Measurements from ENCODE around the gene MED7. TPM values are rescaled to one million over a fixed set of nuclear protein-coding genes. Genes with fewer than 3 reads are reported as not detected.
A peak's percentile ranks its signal among the peaks of the same experiment; 100 is the strongest.

The MED7 gene
- total RNA-seq, 1 donor from 2014 or later = 10.2 TPM

- no peak for DNase-seq
- intact Hi-C loops (cut with micrococcal nuclease) = no loop called here
- ATAC-seq = no peak
Observed at GRCh38 chr5:157165668-157166067, 23.0 kb upstream of the MED7 start.

- DNase-seq (no peak), ATAC-seq (no peak)
- intact Hi-C loops (cut with micrococcal nuclease) = no loop called here
Observed at GRCh38 chr5:157165261-157165660, 22.6 kb upstream of the MED7 start.

GRCh38 chr5:157164521-157164920, 21.9 kb upstream of the MED7 start:
- intact Hi-C loops (cut with micrococcal nuclease) = no loop called here
- no peak for ATAC-seq

GRCh38 chr5:157162919-157163510, 20.4 kb upstream of the MED7 start:
- no peak for ATAC-seq

More at GRCh38 chr5:157164521-157164920, 21.9 kb upstream of the MED7 start:
- DNase-seq = no peak

DNA sequence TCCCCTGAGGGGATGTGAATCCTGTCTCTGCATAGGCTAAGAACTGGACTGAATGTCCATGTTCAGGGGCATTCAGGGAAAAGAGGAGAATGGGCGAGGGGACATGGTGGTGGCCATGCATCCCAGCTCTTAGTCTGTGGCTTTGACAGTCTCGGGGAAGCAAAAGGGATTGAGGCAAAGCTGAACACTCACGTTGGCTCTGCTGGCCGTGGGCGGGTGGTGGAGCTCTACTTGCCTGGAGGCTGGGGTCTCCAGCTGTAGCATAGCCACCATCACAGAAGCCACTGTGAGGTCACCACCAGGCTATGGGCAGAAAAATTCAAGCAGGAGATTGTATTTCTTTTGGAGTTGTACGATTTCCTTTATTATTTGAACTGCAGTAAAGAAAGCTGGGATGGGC, 19.3 kb upstream of the MED7 start:
- no peak for ATAC-seq
- no peak for DNase-seq
- intact Hi-C loops (cut with micrococcal nuclease) = no loop called here

More at GRCh38 chr5:157162919-157163510, 20.4 kb upstream of the MED7 start:
- intact Hi-C loops (cut with micrococcal nuclease) = no loop called here
- DNase-seq = no peak

DNA sequence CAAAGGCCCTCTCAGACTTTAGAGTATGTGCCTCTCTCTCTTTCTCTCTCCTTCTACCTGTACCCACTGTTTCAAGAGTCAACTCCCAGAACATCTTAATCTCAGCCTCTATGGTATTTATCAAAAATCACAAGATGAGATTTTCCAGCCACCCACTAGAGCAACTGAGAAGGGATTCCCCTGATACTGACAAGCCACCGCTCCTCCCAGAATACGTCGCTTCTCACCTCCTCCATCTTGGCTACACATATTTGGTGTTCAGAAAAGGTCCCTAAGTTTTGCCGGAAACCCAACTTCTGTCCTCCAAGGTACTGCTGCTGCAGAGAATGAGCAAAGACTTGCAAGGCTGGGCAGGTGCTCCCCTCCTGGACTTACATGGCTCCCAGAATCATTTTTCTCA, 17.3 kb upstream of the MED7 start:
- intact Hi-C loops (cut with micrococcal nuclease) = no loop called here
- ATAC-seq (no peak), DNase-seq (no peak)

DNA sequence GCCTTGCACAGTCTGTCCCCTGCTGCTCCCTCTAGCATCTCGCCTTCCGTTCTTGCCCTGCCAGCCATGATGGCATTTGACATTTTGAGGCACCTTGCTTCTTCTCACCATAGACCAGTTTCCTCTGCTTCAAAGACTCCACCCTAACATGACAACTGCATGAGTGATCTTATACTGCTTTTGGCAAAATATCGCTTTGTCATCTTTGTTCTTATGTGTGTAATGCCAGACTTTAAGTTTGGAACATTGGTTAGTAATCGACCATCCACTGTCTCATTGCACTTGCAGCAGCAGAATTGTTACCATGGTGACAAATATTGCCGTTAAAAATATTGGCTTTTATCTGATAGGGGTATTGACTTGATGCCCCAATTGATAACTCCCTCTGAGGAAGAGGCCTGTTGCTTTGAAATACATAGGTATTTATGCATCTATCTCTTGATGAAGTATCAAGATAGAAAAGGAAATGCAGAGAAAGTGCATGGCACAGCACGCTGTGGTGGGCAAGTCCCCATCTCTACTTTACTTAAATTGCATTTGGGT, 16.6 kb upstream of the MED7 start:
- no peak for ATAC-seq
- intact Hi-C loops (cut with micrococcal nuclease) = no loop called here
- DNase-seq = no peak

GRCh38 chr5:157157293-157157891, 14.7 kb upstream of the MED7 start:
- intact Hi-C loops (cut with micrococcal nuclease) = no loop called here
- ATAC-seq (no peak), DNase-seq (no peak)

DNA sequence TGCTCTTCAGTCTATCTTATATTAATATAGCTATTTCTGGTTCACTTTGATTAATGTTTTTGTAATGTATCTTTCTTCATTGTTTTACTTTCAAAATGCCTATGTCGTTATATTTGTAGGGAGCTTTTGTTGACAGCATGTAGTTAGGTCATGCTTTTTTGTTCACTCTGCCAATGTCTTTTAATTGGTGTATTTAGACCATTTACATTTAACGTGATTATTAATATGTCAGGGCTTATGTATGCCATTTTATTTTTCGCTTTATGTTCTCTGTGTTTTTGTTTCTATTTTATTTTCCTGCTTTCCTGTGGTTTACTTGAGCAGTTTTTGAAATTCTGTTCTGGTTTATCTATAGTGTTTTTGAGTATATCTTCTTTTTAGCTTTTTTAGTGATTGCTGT, 12.6 kb upstream of the MED7 start:
- intact Hi-C loops (cut with micrococcal nuclease) = no loop called here
- DNase-seq = no peak
- no peak for ATAC-seq

DNA sequence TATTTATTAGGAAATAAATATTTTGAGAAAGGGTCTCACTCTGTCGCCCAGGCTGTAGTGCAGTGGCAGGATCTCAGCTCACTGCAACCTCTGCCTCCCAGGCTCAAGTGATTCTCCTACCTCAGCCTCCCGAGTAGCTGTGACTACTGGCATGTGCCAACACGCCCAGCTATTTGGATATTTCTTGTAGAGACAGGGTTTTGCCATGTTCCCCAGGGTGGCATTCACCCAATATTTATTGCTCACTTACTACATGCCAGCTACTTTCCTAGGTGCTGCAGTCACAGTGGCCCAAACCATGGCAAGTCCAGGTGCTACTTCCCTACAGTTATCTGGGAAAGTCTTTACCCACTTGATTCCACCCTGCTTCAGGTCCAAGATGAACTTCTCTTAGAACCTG, 8.3 kb upstream of the MED7 start:
- DNase-seq = no peak
- intact Hi-C loops (cut with micrococcal nuclease) = no loop called here

GRCh38 chr5:157148734-157149615, 6.3 kb upstream of the MED7 start:
- ATAC-seq (peak; percentile 78), DNase-seq (no peak)
- intact Hi-C loops (cut with micrococcal nuclease) = loop anchor here (5.0 kb wide), 1 partner anchor 163 kb away; no protein-coding TSS in a partner anchor

More for the DNA sequence above, 8.3 kb upstream of the MED7 start:
- ATAC-seq = no peak

DNA sequence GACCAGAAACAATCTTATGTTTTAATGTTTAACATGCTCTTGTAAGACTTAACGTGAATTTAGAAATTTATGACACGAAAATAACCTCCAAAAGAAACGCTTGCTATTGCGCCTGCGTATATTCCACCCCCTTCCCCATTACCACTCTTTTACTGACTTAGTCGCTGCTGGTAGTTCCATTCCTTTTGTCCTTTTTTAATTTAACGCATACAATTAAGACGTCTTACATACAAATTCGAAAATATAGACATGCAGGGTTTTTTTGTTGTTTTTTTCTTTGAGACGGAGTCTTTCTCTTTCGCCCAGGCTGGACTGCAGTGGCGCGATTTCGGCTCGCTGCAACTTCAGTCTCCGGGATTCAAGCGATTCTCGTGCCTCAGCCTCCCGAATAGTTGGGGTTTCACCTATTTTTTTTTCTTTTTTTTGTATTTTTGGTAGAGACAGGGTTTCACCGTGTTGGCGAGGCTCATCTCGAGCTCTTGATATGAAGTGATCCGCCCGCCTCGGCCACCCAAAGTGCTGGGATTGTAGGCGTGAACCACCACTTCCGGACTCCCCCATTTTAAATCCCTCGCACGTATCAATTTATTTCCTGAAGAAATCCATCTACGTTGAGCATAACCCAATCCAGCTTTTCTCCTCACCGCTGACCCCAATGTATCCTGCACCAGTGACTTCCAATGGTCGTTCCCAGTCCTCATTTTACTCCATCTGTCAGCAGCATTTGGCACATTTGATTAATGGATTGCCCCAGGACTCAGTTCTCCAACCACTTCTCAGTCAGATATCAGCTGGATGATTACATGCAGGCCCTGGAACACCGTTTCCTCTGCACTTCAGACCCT, 684 bp upstream of the MED7 start:
- DNase-seq = peak; percentile 72
- ATAC-seq = peak; percentile 73
- intact Hi-C loops (cut with micrococcal nuclease) = no loop called here

- ATAC-seq (no peak), DNase-seq (no peak)
- intact Hi-C loops (cut with micrococcal nuclease) = no loop called here
Observed at GRCh38 chr5:157137691-157138090, 5.0 kb downstream of the MED7 start.

DNA sequence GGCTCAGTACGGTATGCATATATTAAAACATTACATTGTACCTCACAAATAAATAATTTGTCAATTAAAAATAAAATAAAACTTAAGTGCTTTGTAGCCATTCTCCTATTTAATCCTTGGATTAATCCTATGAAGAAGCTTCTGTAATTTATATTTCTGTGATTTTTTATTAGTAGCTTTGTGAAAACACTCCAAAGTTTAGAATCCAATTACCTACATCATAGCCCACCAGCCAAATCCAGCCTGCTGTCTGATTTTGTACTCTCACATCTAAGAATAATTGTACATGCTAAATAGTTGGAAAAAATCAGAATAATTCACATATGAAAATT, 10.4 kb downstream of the MED7 start:
- DNase-seq (no peak), ATAC-seq (no peak)
- intact Hi-C loops (cut with micrococcal nuclease) = no loop called here

- peak; percentile 70 for ATAC-seq
- no peak for DNase-seq
- intact Hi-C loops (cut with micrococcal nuclease) = no loop called here
Observed at GRCh38 chr5:157130925-157131324, 11.7 kb downstream of the MED7 start.

GRCh38 chr5:157121709-157122108, 21.0 kb downstream of the MED7 start:
- intact Hi-C loops (cut with micrococcal nuclease) = no loop called here
- ATAC-seq = no peak
- DNase-seq = no peak

DNA sequence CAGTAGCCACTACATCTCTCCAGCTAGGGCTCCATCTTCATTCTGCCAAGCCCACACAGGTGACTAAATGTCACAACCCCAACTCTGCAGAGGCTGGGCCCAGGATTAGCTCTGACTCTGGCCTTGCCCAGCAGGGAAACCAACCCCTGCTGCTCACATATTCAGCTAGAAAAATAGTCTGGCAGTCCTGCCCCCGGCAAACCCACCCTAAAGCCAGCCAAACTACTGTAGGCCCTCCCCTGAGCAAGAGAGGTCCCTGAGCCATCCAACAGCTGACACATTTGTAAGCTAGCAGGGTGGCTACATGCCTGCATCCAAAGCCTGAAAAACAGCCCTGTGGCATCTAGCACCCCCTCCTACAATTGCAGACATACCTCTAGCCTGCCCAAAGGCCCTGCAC, 22.6 kb downstream of the MED7 start:
- DNase-seq (no peak), ATAC-seq (no peak)
- intact Hi-C loops (cut with micrococcal nuclease) = no loop called here

- intact Hi-C loops (cut with micrococcal nuclease) = no loop called here
- DNase-seq (no peak), ATAC-seq (no peak)
Observed at GRCh38 chr5:157116483-157116954, 26.1 kb downstream of the MED7 start.

GRCh38 chr5:157115502-157115901, 27.2 kb downstream of the MED7 start:
- peak; percentile 85 for ATAC-seq
- intact Hi-C loops (cut with micrococcal nuclease) = no loop called here
- no peak for DNase-seq

Measured in left ventricle myocardium superior (tissue), 1 donor.